ENCODE results near the gene DBNL. TPM values are rescaled to one million over a fixed set of nuclear protein-coding genes. Genes with fewer than 3 reads are reported as not detected.

DBNL gene
- total RNA-seq, 1 donor from 2014 or later: 47.5 TPM

GRCh38 chr7:44094883-44095592, 50.5 kb downstream of the DBNL start:
- H3K9me3 Mint-ChIP-seq (ENCODE audit: unreplicated experiment): no peaks in the 10 kb centered on the region
- H3K4me1 Mint-ChIP-seq (ENCODE audit: unreplicated experiment): peaks cover 5% of the 10 kb centered on the region
- TF ChIP-seq, protein P1, sequence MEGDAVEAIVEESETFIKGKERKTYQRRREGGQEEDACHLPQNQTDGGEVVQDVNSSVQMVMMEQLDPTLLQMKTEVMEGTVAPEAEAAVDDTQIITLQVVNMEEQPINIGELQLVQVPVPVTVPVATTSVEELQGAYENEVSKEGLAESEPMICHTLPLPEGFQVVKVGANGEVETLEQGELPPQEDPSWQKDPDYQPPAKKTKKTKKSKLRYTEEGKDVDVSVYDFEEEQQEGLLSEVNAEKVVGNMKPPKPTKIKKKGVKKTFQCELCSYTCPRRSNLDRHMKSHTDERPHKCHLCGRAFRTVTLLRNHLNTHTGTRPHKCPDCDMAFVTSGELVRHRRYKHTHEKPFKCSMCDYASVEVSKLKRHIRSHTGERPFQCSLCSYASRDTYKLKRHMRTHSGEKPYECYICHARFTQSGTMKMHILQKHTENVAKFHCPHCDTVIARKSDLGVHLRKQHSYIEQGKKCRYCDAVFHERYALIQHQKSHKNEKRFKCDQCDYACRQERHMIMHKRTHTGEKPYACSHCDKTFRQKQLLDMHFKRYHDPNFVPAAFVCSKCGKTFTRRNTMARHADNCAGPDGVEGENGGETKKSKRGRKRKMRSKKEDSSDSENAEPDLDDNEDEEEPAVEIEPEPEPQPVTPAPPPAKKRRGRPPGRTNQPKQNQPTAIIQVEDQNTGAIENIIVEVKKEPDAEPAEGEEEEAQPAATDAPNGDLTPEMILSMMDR (IDR thresholded peaks at IDR 0.05; ENCODE audit: unreplicated experiment): no peak
- H3K27ac Mint-ChIP-seq (ENCODE audit: unreplicated experiment): no peak overlapping the region
- H3K27me3 Mint-ChIP-seq (ENCODE audit: unreplicated experiment): peaks cover 13% of the 10 kb centered on the region
- no peak for DNase-seq (ENCODE audit: low spot score)
- no peaks in the 10 kb centered on the region for H3K36me3 Mint-ChIP-seq (ENCODE audit: low read depth, unreplicated experiment)
- no peak overlapping the region for H3K4me3 Mint-ChIP-seq (ENCODE audit: unreplicated experiment)

GRCh38 chr7:44095781-44096180, 51.3 kb downstream of the DBNL start:
- Mint-ChIP-seq H3K4me1 (ENCODE audit: unreplicated experiment) (peaks cover 5% of the 10 kb centered on the region), H3K4me3 (ENCODE audit: unreplicated experiment) (no peak overlapping the region), H3K36me3 (ENCODE audit: low read depth, unreplicated experiment) (no peaks in the 10 kb centered on the region), H3K9me3 (ENCODE audit: unreplicated experiment) (no peaks in the 10 kb centered on the region), H3K27ac (ENCODE audit: unreplicated experiment) (no peak overlapping the region), H3K27me3 (ENCODE audit: unreplicated experiment) (peaks cover 13% of the 10 kb centered on the region)
- TF ChIP-seq, protein P1 (IDR thresholded peaks at IDR 0.05; ENCODE audit: unreplicated experiment): no peak
- DNase-seq (ENCODE audit: low spot score): no peak

- TF ChIP-seq, protein P1 (IDR thresholded peaks at IDR 0.05; ENCODE audit: unreplicated experiment): no peak
- H3K27me3 Mint-ChIP-seq (ENCODE audit: unreplicated experiment): peaks cover 13% of the 10 kb centered on the region
- DNase-seq (ENCODE audit: low spot score): no peak
- H3K4me1 Mint-ChIP-seq (ENCODE audit: unreplicated experiment): peaks cover 5% of the 10 kb centered on the region
- no peaks in the 10 kb centered on the region for H3K36me3 Mint-ChIP-seq (ENCODE audit: low read depth, unreplicated experiment)
- no peak overlapping the region for H3K4me3 Mint-ChIP-seq (ENCODE audit: unreplicated experiment)
- no peak overlapping the region for H3K27ac Mint-ChIP-seq (ENCODE audit: unreplicated experiment)
- no peaks in the 10 kb centered on the region for H3K9me3 Mint-ChIP-seq (ENCODE audit: unreplicated experiment)
These were observed 51.9 kb downstream of the DBNL start for GRCh38 chr7:44096326-44096881.

DNA sequence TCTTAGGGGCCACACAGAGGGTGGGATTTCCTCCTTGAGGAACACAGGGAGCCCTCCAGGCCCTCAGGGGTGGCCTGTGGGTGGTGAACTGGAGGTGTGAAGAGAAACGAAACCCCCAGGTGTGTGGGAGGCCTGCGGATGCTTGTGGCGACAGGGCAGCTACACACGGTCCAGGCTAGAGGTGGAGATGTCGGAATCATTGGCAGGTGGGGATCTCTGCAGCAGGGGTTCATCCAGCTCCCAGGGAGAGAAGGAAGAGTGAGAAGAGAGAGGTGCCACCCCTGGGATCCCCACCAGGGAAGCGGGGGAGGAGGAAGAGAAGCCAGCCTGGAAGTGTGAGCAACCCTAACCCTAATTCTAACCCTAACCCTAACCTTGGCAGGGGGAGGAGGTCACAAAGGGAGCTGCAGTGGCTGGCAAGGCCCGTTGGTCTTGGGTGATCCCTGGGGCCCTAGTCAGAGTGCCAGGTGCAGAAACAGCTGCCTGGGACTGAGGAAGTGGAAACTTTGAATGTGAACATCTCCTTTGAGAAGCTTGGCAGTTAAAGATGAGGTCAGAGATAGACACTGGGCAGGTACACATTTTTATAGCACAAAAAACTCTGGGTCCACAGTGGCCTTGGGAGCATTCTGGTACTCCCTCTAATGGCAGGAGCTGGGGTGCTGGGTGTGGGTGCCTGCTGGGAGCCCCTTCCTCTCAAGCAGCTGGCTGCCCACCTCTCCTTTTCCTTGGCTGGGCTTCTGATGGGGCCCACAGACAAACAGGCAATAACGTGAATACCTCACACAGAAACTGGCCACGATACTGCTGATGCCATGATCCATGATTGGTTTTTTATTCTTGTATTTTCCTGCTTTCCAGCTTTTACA, 52.8 kb downstream of the DBNL start:
- Mint-ChIP-seq H3K9me3 (ENCODE audit: unreplicated experiment) (no peaks in the 10 kb centered on the region), H3K4me1 (ENCODE audit: unreplicated experiment) (peaks cover 5% of the 10 kb centered on the region), H3K36me3 (ENCODE audit: low read depth, unreplicated experiment) (no peaks in the 10 kb centered on the region), H3K27me3 (ENCODE audit: unreplicated experiment) (peaks cover 12% of the 10 kb centered on the region), H3K27ac (ENCODE audit: unreplicated experiment) (no peak overlapping the region), H3K4me3 (ENCODE audit: unreplicated experiment) (peak overlapping the region; percentile 31)
- no peak for DNase-seq (ENCODE audit: low spot score)
- TF ChIP-seq, protein P1 (IDR thresholded peaks at IDR 0.05; ENCODE audit: unreplicated experiment): no peak
